ENCODE measurements around the gene GPC6. TPM values are rescaled to one million over a fixed set of nuclear protein-coding genes. Genes with fewer than 3 reads are reported as not detected.

The GPC6 gene
- polyA plus RNA-seq, 4 donors = 0.22 to 45.0 (median 1.4) TPM

DNA sequence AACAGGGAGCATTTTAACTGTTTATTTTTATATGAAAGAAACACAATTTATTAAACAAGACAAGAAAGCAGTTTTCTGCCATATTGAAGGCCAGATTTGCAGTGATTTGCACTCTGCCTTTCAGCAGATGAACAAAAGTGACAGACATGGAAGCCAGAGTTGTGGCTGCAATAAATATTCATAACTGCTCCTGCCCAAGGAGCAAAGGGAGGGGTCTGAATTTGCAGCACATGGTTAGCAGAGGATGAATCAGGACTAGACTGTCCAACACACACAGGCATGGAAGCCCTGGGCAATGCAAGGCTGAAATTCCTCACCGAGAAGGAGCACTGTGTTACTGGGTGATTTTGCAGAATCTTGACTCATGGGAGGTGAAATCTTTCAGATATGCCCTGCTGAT is 834.7 kb downstream of the GPC6 start:
- Histone ChIP-seq H3K4me1 (ENCODE audit: control insufficient read depth in 3 of 3, insufficient read depth in 2 of 3, low read depth in 1 of 3, low read length in 2 of 3) (no peaks in the 10 kb centered on the region), H3K27ac (ENCODE audit: low read depth in 1 of 3, low read length in 2 of 3) (no peak overlapping the region), H3K4me3 (ENCODE audit: low read depth in 1 of 3, low read length in 3 of 3) (no peak overlapping the region), H3K27me3 (ENCODE audit: control insufficient read depth in 3 of 3, insufficient read depth in 3 of 3, low read length in 3 of 3) (no peaks in the 10 kb centered on the region), H3K9me3 (ENCODE audit: control insufficient read depth in 2 of 2, insufficient read depth in 1 of 2, low read depth in 1 of 2, low read length in 1 of 2) (no peaks in the 10 kb centered on the region), H3K36me3 (ENCODE audit: control insufficient read depth in 3 of 3, insufficient read depth in 2 of 3, low read depth in 1 of 3, low read length in 3 of 3) (no peaks in the 10 kb centered on the region)
- FAIRE-seq (no peak), DNase-seq (no peak)
- 63 to 100% (median 79%) methylated on average over 1 of the region's 1 CpG for WGBS, 3 donors

DNA sequence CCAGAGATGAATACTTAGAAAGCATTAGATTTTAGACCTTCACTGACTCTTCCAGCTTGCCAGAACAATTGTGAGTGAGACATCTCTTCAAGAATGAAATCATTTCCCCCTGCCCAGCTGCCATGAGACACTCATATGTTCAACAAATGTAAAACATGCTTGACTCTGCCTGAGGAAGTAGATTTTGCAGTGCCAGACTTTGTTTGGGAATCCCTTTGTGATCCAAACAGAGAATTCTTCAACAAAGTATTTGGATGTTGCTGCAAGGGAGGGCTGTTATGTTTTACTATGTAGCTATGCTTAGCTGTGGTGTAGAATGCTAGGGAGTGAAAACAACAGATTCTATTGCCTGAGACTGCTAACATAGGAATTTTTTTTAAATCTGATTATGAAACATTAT is 836.5 kb downstream of the GPC6 start:
- Histone ChIP-seq H3K4me3 (ENCODE audit: low read depth in 1 of 3, low read length in 3 of 3) (no peak overlapping the region), H3K36me3 (ENCODE audit: control insufficient read depth in 3 of 3, insufficient read depth in 2 of 3, low read depth in 1 of 3, low read length in 3 of 3) (no peaks in the 10 kb centered on the region), H3K27ac (ENCODE audit: low read depth in 1 of 3, low read length in 2 of 3) (no peak overlapping the region), H3K27me3 (ENCODE audit: control insufficient read depth in 3 of 3, insufficient read depth in 3 of 3, low read length in 3 of 3) (no peaks in the 10 kb centered on the region), H3K9me3 (ENCODE audit: control insufficient read depth in 2 of 2, insufficient read depth in 1 of 2, low read depth in 1 of 2, low read length in 1 of 2) (no peaks in the 10 kb centered on the region), H3K4me1 (ENCODE audit: control insufficient read depth in 3 of 3, insufficient read depth in 2 of 3, low read depth in 1 of 3, low read length in 2 of 3) (no peaks in the 10 kb centered on the region)
- DNase-seq = peak in 1 of 2 donors; percentile 4
- FAIRE-seq = no peak

DNA sequence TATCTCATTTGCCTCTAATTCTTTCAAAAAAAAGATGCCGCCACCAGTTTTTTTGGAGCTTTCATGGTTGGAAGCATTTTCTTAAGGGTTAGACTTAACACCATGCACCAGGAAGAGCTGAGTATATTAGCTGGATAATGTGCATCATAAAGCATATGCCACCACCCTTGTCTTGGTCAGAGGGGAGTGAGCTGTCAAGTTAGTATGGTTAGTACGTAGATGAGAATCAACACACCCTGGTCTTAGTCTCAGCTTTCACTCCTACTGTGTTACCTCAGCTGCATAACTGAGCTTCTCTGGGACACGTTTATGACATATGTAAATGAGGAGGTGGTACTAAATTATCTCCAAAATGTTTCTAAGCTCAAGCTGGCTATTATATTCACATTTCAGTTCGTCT is 837.2 kb downstream of the GPC6 start:
- no peak overlapping the region for H3K4me3 ChIP-seq (ENCODE audit: low read depth in 1 of 3, low read length in 3 of 3)
- peaks cover 0 to 4% of the 10 kb centered on the region in 2 donors for H3K9me3 ChIP-seq (ENCODE audit: control insufficient read depth in 2 of 2, insufficient read depth in 1 of 2, low read depth in 1 of 2, low read length in 1 of 2)
- H3K36me3 ChIP-seq (ENCODE audit: control insufficient read depth in 3 of 3, insufficient read depth in 2 of 3, low read depth in 1 of 3, low read length in 3 of 3) = no peaks in the 10 kb centered on the region
- DNase-seq (no peak), FAIRE-seq (no peak)
- H3K27ac ChIP-seq (ENCODE audit: low read depth in 1 of 3, low read length in 2 of 3) = no peak overlapping the region
- no peaks in the 10 kb centered on the region for H3K4me1 ChIP-seq (ENCODE audit: control insufficient read depth in 3 of 3, insufficient read depth in 2 of 3, low read depth in 1 of 3, low read length in 2 of 3)
- WGBS, 3 donors = 73 to 78% (median 73%) methylated on average over 4 of the region's 4 CpGs
- no peaks in the 10 kb centered on the region for H3K27me3 ChIP-seq (ENCODE audit: control insufficient read depth in 3 of 3, insufficient read depth in 3 of 3, low read length in 3 of 3)

DNA sequence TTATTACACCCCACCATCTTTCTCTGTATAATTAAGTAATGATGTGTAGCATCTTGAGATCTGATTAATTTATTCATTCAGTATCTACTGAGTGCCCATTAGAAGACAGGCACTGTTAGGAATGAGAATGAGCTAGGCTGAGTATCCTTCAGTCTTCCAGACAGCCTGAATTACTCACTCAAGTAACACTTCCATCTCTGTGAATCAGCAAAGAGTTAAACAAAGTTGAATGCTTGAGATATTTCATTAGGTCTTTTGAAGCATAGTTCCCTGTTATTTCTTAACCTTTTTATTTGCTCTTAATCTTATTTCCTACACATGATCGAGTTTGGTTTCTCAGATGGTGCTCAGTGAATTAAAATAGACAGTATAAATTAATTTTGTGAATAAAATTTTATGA is 839.1 kb downstream of the GPC6 start:
- Histone ChIP-seq H3K4me1 (ENCODE audit: control insufficient read depth in 3 of 3, insufficient read depth in 2 of 3, low read depth in 1 of 3, low read length in 2 of 3) (no peaks in the 10 kb centered on the region), H3K27me3 (ENCODE audit: control insufficient read depth in 3 of 3, insufficient read depth in 3 of 3, low read length in 3 of 3) (no peaks in the 10 kb centered on the region), H3K27ac (ENCODE audit: low read depth in 1 of 3, low read length in 2 of 3) (no peak overlapping the region), H3K9me3 (ENCODE audit: control insufficient read depth in 2 of 2, insufficient read depth in 1 of 2, low read depth in 1 of 2, low read length in 1 of 2) (peaks cover 0 to 4% of the 10 kb centered on the region in 2 donors), H3K36me3 (ENCODE audit: control insufficient read depth in 3 of 3, insufficient read depth in 2 of 3, low read depth in 1 of 3, low read length in 3 of 3) (no peaks in the 10 kb centered on the region), H3K4me3 (ENCODE audit: low read depth in 1 of 3, low read length in 3 of 3) (no peak overlapping the region)
- WGBS, 3 donors = 61 to 85% (median 84%) methylated on average over 1 of the region's 1 CpG
- no peak for DNase-seq
- FAIRE-seq = no peak

DNA sequence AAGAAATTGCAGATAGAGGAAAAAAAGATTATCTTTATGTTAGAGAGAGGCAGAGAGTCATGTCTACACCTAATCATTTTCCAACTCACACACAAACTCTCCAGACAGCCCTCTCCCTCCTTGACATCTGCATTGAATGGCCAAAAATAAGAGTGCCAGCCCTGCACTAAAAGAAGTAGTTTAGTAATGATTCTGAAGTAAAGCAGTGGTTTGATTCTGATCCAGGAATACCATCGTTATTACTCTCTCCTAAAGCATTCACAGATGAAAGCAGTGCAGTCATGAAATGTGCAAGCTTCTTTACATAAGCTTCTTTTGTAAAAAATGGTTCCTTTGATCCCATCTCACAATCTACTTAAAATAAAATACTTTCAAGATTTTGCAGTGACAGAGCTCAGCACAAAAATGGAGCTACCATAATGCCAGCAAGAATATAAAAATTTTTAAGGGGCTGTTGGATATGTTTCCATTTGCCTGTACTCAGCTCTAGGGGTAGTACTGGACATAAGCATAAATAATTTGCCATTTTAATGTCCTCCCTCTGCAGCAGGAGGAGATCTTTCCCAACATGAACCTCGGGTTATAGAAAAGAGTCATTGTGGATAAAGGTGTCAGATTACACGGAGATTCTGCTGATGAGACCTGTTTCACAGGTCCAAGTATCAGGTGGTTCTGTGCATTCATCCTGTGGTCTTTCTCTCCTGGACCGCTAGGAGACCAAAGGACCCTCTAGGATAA is 846.6 kb downstream of the GPC6 start:
- FAIRE-seq = no peak

DNA sequence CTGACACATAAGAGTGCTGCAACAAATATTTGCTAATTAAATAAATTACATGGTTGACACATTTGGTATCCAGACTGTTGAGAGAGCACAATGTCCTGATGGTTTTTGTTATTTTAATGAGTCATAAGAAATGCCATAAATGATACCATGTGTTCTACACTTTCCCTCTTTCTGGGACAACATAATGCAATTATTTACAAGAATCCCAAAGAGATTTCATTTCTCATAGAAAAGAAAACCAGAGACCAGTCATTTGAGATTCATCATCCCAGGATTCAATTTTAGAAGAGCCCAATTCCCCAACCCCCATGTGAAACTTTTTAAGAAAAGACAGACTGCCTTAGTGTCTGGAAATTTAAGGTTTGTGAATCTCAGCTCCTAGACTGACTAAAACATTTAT is 853.3 kb downstream of the GPC6 start:
- no peak for DNase-seq
- no peak overlapping the region for H3K4me3 ChIP-seq (ENCODE audit: low read depth in 1 of 3, low read length in 3 of 3)
- no peaks in the 10 kb centered on the region for H3K36me3 ChIP-seq (ENCODE audit: control insufficient read depth in 3 of 3, insufficient read depth in 2 of 3, low read depth in 1 of 3, low read length in 3 of 3)
- H3K4me1 ChIP-seq (ENCODE audit: control insufficient read depth in 3 of 3, insufficient read depth in 2 of 3, low read depth in 1 of 3, low read length in 2 of 3) = no peaks in the 10 kb centered on the region
- no peak overlapping the region for H3K27ac ChIP-seq (ENCODE audit: low read depth in 1 of 3, low read length in 2 of 3)
- no peaks in the 10 kb centered on the region for H3K27me3 ChIP-seq (ENCODE audit: control insufficient read depth in 3 of 3, insufficient read depth in 3 of 3, low read length in 3 of 3)
- no peak for FAIRE-seq
- H3K9me3 ChIP-seq (ENCODE audit: control insufficient read depth in 2 of 2, insufficient read depth in 1 of 2, low read depth in 1 of 2, low read length in 1 of 2) = no peaks in the 10 kb centered on the region

More for the DNA sequence above, 846.6 kb downstream of the GPC6 start:
- H3K4me3 ChIP-seq (ENCODE audit: low read depth in 1 of 3, low read length in 3 of 3) = no peak overlapping the region
- no peak for DNase-seq
- no peaks in the 10 kb centered on the region for H3K36me3 ChIP-seq (ENCODE audit: control insufficient read depth in 3 of 3, insufficient read depth in 2 of 3, low read depth in 1 of 3, low read length in 3 of 3)
- no peak overlapping the region for H3K27ac ChIP-seq (ENCODE audit: low read depth in 1 of 3, low read length in 2 of 3)
- H3K4me1 ChIP-seq (ENCODE audit: control insufficient read depth in 3 of 3, insufficient read depth in 2 of 3, low read depth in 1 of 3, low read length in 2 of 3) = no peaks in the 10 kb centered on the region
- peaks cover 0 to 4% of the 10 kb centered on the region in 2 donors for H3K9me3 ChIP-seq (ENCODE audit: control insufficient read depth in 2 of 2, insufficient read depth in 1 of 2, low read depth in 1 of 2, low read length in 1 of 2)
- 36 to 56% (median 48%) methylated on average over 4 of the region's 4 CpGs for WGBS, 3 donors
- H3K27me3 ChIP-seq (ENCODE audit: control insufficient read depth in 3 of 3, insufficient read depth in 3 of 3, low read length in 3 of 3) = no peaks in the 10 kb centered on the region

DNA sequence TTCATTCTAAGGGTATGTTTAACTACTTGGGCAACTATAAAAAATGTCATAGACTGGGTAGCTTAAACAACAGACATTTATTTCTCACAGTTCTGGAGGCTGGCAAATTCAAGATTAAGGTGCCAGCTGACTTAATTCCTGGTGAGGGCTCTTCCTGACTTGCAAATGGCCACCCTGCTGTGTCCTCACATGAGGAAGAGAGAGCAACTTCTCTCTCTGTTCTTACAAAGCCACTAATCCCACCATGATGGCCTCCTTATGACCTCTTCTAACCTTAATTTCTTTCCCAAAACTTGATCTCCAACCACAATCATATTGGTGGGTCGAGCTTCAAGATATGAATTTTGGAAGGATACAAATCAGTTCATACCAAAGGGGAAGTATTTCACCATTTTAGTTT is 853.9 kb downstream of the GPC6 start:
- 52 to 74% (median 52%) methylated on average over 1 of the region's 1 CpG for WGBS, 3 donors
- DNase-seq (no peak), FAIRE-seq (no peak)
- Histone ChIP-seq H3K9me3 (ENCODE audit: control insufficient read depth in 2 of 2, insufficient read depth in 1 of 2, low read depth in 1 of 2, low read length in 1 of 2) (no peaks in the 10 kb centered on the region), H3K27me3 (ENCODE audit: control insufficient read depth in 3 of 3, insufficient read depth in 3 of 3, low read length in 3 of 3) (no peaks in the 10 kb centered on the region), H3K4me1 (ENCODE audit: control insufficient read depth in 3 of 3, insufficient read depth in 2 of 3, low read depth in 1 of 3, low read length in 2 of 3) (no peaks in the 10 kb centered on the region), H3K4me3 (ENCODE audit: low read depth in 1 of 3, low read length in 3 of 3) (no peak overlapping the region), H3K27ac (ENCODE audit: low read depth in 1 of 3, low read length in 2 of 3) (no peak overlapping the region), H3K36me3 (ENCODE audit: control insufficient read depth in 3 of 3, insufficient read depth in 2 of 3, low read depth in 1 of 3, low read length in 3 of 3) (no peaks in the 10 kb centered on the region)

DNA sequence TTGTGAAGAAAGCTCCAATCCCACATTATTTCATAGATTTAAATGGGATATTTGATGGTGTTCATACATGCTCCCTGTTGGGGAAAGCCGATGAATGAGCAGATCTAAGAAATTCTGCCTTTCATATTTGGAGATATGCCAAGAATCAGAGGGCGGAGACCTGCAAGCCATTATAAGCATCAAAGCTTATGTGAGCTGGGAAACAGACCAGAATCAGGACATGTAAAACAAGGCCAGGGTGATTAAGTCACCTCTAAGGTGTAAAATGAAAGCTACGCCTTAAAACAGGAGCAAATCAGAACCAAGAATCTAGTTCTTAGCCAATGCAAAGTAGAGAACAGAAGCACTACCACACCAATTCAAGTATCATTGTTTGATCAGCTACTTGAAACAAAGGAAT is 860.5 kb downstream of the GPC6 start:
- H3K9me3 ChIP-seq (ENCODE audit: control insufficient read depth in 2 of 2, insufficient read depth in 1 of 2, low read depth in 1 of 2, low read length in 1 of 2) = no peaks in the 10 kb centered on the region
- H3K27ac ChIP-seq (ENCODE audit: low read depth in 1 of 3, low read length in 2 of 3) = no peak overlapping the region
- peak in 1 of 2 donors; percentile 36 for DNase-seq
- no peaks in the 10 kb centered on the region for H3K27me3 ChIP-seq (ENCODE audit: control insufficient read depth in 3 of 3, insufficient read depth in 3 of 3, low read length in 3 of 3)
- no peaks in the 10 kb centered on the region for H3K4me1 ChIP-seq (ENCODE audit: control insufficient read depth in 3 of 3, insufficient read depth in 2 of 3, low read depth in 1 of 3, low read length in 2 of 3)
- FAIRE-seq = no peak
- no peak overlapping the region for H3K4me3 ChIP-seq (ENCODE audit: low read depth in 1 of 3, low read length in 3 of 3)
- WGBS, 3 donors = 16 to 64% (median 42%) methylated on average over 3 of the region's 3 CpGs
- no peaks in the 10 kb centered on the region for H3K36me3 ChIP-seq (ENCODE audit: control insufficient read depth in 3 of 3, insufficient read depth in 2 of 3, low read depth in 1 of 3, low read length in 3 of 3)

DNA sequence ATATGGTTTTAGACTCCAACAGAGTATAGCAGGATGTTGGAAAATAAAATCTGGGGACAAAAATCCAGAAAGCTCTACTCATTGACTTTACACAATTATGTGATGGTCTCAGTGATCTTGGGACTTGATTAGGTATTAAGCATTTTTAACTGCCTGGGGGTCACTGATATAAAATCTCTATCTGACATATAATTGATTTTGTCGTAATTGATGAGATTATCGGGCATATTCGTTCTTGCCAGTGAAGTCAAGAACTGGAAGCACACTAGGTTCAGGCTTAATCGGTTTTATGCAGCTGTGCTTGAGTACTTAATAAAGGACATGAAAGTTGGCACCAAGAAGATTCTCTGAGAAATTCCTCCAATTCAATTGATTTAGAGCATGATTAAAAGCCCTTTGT is 862.1 kb downstream of the GPC6 start:
- 48 to 69% (median 50%) methylated on average over 4 of the region's 4 CpGs for WGBS, 3 donors
- no peaks in the 10 kb centered on the region for H3K9me3 ChIP-seq (ENCODE audit: control insufficient read depth in 2 of 2, insufficient read depth in 1 of 2, low read depth in 1 of 2, low read length in 1 of 2)
- DNase-seq = no peak
- no peak for FAIRE-seq
- H3K36me3 ChIP-seq (ENCODE audit: control insufficient read depth in 3 of 3, insufficient read depth in 2 of 3, low read depth in 1 of 3, low read length in 3 of 3) = no peaks in the 10 kb centered on the region
- no peak overlapping the region for H3K27ac ChIP-seq (ENCODE audit: low read depth in 1 of 3, low read length in 2 of 3)
- no peaks in the 10 kb centered on the region for H3K27me3 ChIP-seq (ENCODE audit: control insufficient read depth in 3 of 3, insufficient read depth in 3 of 3, low read length in 3 of 3)
- no peaks in the 10 kb centered on the region for H3K4me1 ChIP-seq (ENCODE audit: control insufficient read depth in 3 of 3, insufficient read depth in 2 of 3, low read depth in 1 of 3, low read length in 2 of 3)
- H3K4me3 ChIP-seq (ENCODE audit: low read depth in 1 of 3, low read length in 3 of 3) = no peak overlapping the region

Data from small intestine (tissue), 7 donors.